B cell (primary cell): ENCODE measurements around the gene RSL1D1. TPM values are rescaled to one million over a fixed set of nuclear protein-coding genes. Genes with fewer than 3 reads are reported as not detected.

Experiments used
- ATAC-seq: fragments of 200-7000 bp; cut with Tn5 transposase; one replicate; pipeline ENCODE4 v1.10.0; 2021; ENCODE audit warnings: low read depth, mild to moderate bottlenecking, moderate number of reproducible peaks, moderate library complexity
- CTCF ChIA-PET: fragments of 350-600 bp; sonication (Branson Sonifier 250); formaldehyde crosslinking; loops from one replicate; lab custom pipeline; 2021; ENCODE audit warnings: antibody characterized with exemption, inconsistent platforms; lab: Charles Lee
- POLR2A ChIA-PET: fragments of 350-600 bp; sonication (Branson Sonifier 250); formaldehyde crosslinking; loops from one replicate; lab custom pipeline; 2021; ENCODE audit warnings: antibody characterized with exemption; lab: Charles Lee
- DNase-seq: peaks from one replicate; pipeline ENCODE4 v3.0.0; 2013
- H2AFZ ChIP-seq: 2 replicates; pipeline ENCODE4 v1.6.1; 2012; ENCODE audit warnings: mild to moderate bottlenecking, low read depth, low read length; ENCODE audit not compliant: insufficient read depth, poor library complexity, severe bottlenecking
- H3K27ac ChIP-seq, 2 donors: 1 replicate in 1 of 2; 2 replicates in 1 of 2; pipeline ENCODE4 v1.5.1; 2012 to 2013; ENCODE audit warnings: low read length in 2 of 2, mild to moderate bottlenecking in 2 of 2, moderate library complexity in 1 of 2
- H3K27me3 ChIP-seq, 4 experiments: fragments of 200-600 bp in 1 of 4; sonication (generic) in 1 of 4; replicated peaks in 1 of 4; 1 replicate in 2 of 4; 2 replicates in 2 of 4; pipeline versions ENCODE4 v1.6.1 to v1.7.0; 2013 to 2016; ENCODE audit warnings: low read length in 3 of 4, mild to moderate bottlenecking in 2 of 4, mixed read lengths in 1 of 4, moderate library complexity in 1 of 4; ENCODE audit not compliant: insufficient read depth in 4 of 4, control insufficient read depth in 3 of 4; ENCODE audit errors: control extremely low read depth in 1 of 4
- H3K36me3 ChIP-seq, 2 experiments: replicated peaks in 1 of 2; 1 replicate in 1 of 2; 2 replicates in 1 of 2; pipeline versions ENCODE4 v1.6.1 to v1.7.1; 2013; ENCODE audit warnings: low read length in 1 of 2; ENCODE audit not compliant: insufficient read depth in 2 of 2, control insufficient read depth in 1 of 2; ENCODE audit errors: control extremely low read depth in 1 of 2, extremely low read depth in 1 of 2
- H3K4me1 ChIP-seq, 2 donors: fragments of 200-600 bp in 1 of 2; sonication (generic) in 1 of 2; 1 replicate in 1 of 2; 2 replicates in 1 of 2; pipeline versions ENCODE4 v1.5.1 to v1.6.1; 2013 to 2017; ENCODE audit warnings: low read length in 2 of 2; ENCODE audit not compliant: control insufficient read depth in 2 of 2, insufficient read depth in 2 of 2
- H3K4me2 ChIP-seq: replicated peaks from 2 replicates; pipeline ENCODE3; 2012; ENCODE audit warnings: mild to moderate bottlenecking, low read depth, low read length; ENCODE audit not compliant: poor library complexity, severe bottlenecking
- H3K4me3 ChIP-seq, 5 experiments: fragments of 200-600 bp in 1 of 5; sonication (generic) in 1 of 5; 1 replicate in 3 of 5; 2 replicates in 2 of 5; pipeline versions ENCODE4 v1.5.1 to v1.7.0; 2011 to 2016; ENCODE audit warnings: low read length in 4 of 5, mild to moderate bottlenecking in 4 of 5, low read depth in 2 of 5, control low read depth in 1 of 5, moderate library complexity in 1 of 5; ENCODE audit not compliant: insufficient read depth in 1 of 5; ENCODE audit errors: control extremely low read depth in 1 of 5, extremely low read depth in 1 of 5
- H3K79me2 ChIP-seq: fragments of 200-600 bp; sonication (generic); one replicate; pipeline ENCODE4 v1.6.0; 2016; ENCODE audit warnings: low read length; ENCODE audit not compliant: control insufficient read depth, insufficient read depth
- H3K9ac ChIP-seq: fragments of 200-600 bp; sonication (generic); 2 replicates; pipeline ENCODE4 v1.6.1; 2017; ENCODE audit warnings: mild to moderate bottlenecking, low read length, moderate library complexity
- H3K9me3 ChIP-seq, 3 donors: one replicate each; pipeline versions ENCODE4 v1.6.1 to v1.7.1; 2013; ENCODE audit warnings: low read length in 2 of 3; ENCODE audit not compliant: control insufficient read depth in 2 of 3, insufficient read depth in 1 of 3; ENCODE audit errors: control extremely low read depth in 1 of 3
- H4K20me1 ChIP-seq: 2 replicates; pipeline ENCODE4 v1.6.0; 2012; ENCODE audit warnings: mild to moderate bottlenecking, low read length; ENCODE audit not compliant: insufficient read depth, control insufficient read depth, poor library complexity, severe bottlenecking
- H3K27ac Mint-ChIP-seq: one replicate; pipeline ENCODE4 v1.8.0; 2021; ENCODE audit warnings: mixed read lengths
- H3K27me3 Mint-ChIP-seq: one replicate; pipeline ENCODE4 v1.8.0; 2021; ENCODE audit warnings: mixed read lengths
- H3K4me1 Mint-ChIP-seq: one replicate; pipeline ENCODE4 v1.8.0; 2021; ENCODE audit warnings: mixed read lengths
- H3K4me3 Mint-ChIP-seq: one replicate; pipeline ENCODE4 v1.8.0; 2021; ENCODE audit warnings: mixed read lengths
- H3K9me3 Mint-ChIP-seq: one replicate; pipeline ENCODE4 v1.8.0; 2022; ENCODE audit warnings: mixed read lengths; ENCODE audit not compliant: insufficient read depth
- EZH2 ChIP-seq: IDR thresholded peaks from 2 replicates; pipeline ENCODE4 v1.6.1; 2012; ENCODE audit warnings: borderline replicate concordance, low read depth, mild to moderate bottlenecking, moderate library complexity, low read length; ENCODE audit not compliant: insufficient read depth, poor library complexity, severe bottlenecking
- WGBS: methylation state at CpG from one replicate; pipeline ENCODE4 v1.1.5; 2013; ENCODE audit warnings: missing lambda C conversion rate; ENCODE audit not compliant: insufficient coverage; 5-methylcytosine and 5-hydroxymethylcytosine counted together
- intact Hi-C: fragments of 100-400 bp; cut with micrococcal nuclease; formaldehyde crosslinking; loops from one replicate; pipeline ENCODE4 v1.10.0; 2022
- polyA plus RNA-seq: library from polyadenylated mRNA; depleted of rRNA; stranded (reverse); fragments of >200 nt; gene quantifications from 2 replicates; pipeline ENCODE4 v1.2.3, GENCODE V29; 2012
- total RNA-seq, 2 donors: library from RNA; stranded (reverse); fragments of 120-200 nt in 1 of 2; gene quantifications; 1 replicate in 1 of 2; 2 replicates in 1 of 2; pipeline versions ENCODE4 v1.2.3 to v1.2.4, GENCODE V29; 2013 to 2022
- TF ChIP-seq, protein P1 (sequence below): fragments of 200-600 bp; IDR thresholded peaks from one replicate; pipeline ENCODE4 v1.8.0; 2022; ENCODE audit warnings: antibody characterized with exemption, mild to moderate bottlenecking

The RSL1D1 gene
- total and polyA plus RNA-seq, 2 donors (not counting 1 experiment from before 2014, with no cell fraction given), result 21.1 to 167 TPM

DNA sequence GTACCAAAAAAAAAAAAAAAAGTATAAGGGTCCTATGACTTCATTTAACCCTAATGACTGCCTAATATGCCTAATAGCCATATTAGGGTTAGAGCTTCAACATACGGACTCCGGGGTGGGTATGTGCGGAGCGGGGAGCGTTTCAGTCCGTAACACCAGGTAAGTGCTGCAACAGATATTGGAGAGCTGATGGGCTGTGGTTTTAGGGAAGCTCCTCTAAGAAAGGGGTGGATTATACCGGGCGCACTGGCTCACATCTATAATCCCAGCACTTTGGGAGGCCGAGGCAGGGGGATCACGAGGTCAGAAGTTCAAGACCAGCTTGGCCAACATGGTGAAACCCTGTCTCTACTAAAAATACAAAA, 52.3 kb downstream of the RSL1D1 start:
- Histone ChIP-seq H3K36me3 (no peaks in the 10 kb centered on the region), H3K4me1 (peaks cover 40 to 43% of the 10 kb centered on the region in 2 donors), H3K27ac (peak overlapping the region; percentile 93 to 96), H3K9ac (no peak overlapping the region), H2AFZ (no peak overlapping the region), H3K27me3 (no peaks in the 10 kb centered on the region), H3K4me3 (peak overlapping the region in 1 of 5 experiments; percentile 87), H4K20me1 (peaks cover 3% of the 10 kb centered on the region), H3K4me2 (peak overlapping the region; percentile 99), H3K79me2 (peaks cover 73% of the 10 kb centered on the region), H3K9me3 (no peaks in the 10 kb centered on the region)
- DNase-seq, result no peak
- WGBS, result 97% methylated on average over 7 of the region's 10 CpGs
- TF ChIP-seq, protein P1, sequence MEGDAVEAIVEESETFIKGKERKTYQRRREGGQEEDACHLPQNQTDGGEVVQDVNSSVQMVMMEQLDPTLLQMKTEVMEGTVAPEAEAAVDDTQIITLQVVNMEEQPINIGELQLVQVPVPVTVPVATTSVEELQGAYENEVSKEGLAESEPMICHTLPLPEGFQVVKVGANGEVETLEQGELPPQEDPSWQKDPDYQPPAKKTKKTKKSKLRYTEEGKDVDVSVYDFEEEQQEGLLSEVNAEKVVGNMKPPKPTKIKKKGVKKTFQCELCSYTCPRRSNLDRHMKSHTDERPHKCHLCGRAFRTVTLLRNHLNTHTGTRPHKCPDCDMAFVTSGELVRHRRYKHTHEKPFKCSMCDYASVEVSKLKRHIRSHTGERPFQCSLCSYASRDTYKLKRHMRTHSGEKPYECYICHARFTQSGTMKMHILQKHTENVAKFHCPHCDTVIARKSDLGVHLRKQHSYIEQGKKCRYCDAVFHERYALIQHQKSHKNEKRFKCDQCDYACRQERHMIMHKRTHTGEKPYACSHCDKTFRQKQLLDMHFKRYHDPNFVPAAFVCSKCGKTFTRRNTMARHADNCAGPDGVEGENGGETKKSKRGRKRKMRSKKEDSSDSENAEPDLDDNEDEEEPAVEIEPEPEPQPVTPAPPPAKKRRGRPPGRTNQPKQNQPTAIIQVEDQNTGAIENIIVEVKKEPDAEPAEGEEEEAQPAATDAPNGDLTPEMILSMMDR, result no peak
- no peak for TF ChIP-seq EZH2
- Mint-ChIP-seq H3K9me3 (no peaks in the 10 kb centered on the region), H3K4me3 (peak overlapping the region; percentile 89), H3K27ac (peak overlapping the region; percentile 98), H3K27me3 (no peaks in the 10 kb centered on the region), H3K4me1 (peaks cover 56% of the 10 kb centered on the region)
- no peak for ATAC-seq
- intact Hi-C loops, result loop anchor here (5.0 kb wide), 2 partner anchors 132 to 217 kb away; partner anchors contain the start of gene SNN
- ChIA-PET POLR2A (interaction anchor here (0.7 to 2.9 kb wide), 8 partner anchors 11 to 831 kb away, joined by 3 to 30 read pairs (median 6); partner anchors contain the start of gene TXNDC11), CTCF (interaction anchor here (0.6 to 6.7 kb wide), 8 partner anchors 11 to 1477 kb away, joined by 3 to 67 read pairs (median 4); partner anchors contain the start of gene TXNDC11)

- POLR2A ChIA-PET, result interaction anchor here (0.5 to 2.9 kb wide), 9 partner anchors 9 to 213 kb away, joined by 3 to 30 read pairs (median 4); partner anchors contain the start of gene TXNDC11
- intact Hi-C loops, result loop anchor here (1.0 to 5.0 kb wide), 8 partner anchors 12 to 216 kb away; partner anchors contain the start of genes RSL1D1, SNN and TXNDC11
- DNase-seq, result no peak
These were observed 53.4 kb downstream of the RSL1D1 start for GRCh38 chr16:11797957-11798299.

More at GRCh38 chr16:11797957-11798299, 53.4 kb downstream of the RSL1D1 start:
- TF ChIP-seq, protein P1, result no peak
- no peak for TF ChIP-seq EZH2
- H3K9me3 Mint-ChIP-seq, result no peaks in the 10 kb centered on the region
- 1% methylated on average over 6 of the region's 7 CpGs for WGBS
- peak overlapping the region; percentile 98 for H3K27ac Mint-ChIP-seq
- Histone ChIP-seq H3K4me2 (peak overlapping the region; percentile 99), H3K9me3 (no peaks in the 10 kb centered on the region), H3K36me3 (no peaks in the 10 kb centered on the region), H3K4me3 (peak overlapping the region; percentile 70 to 99 (median 74)), H3K27ac (peak overlapping the region; percentile 93 to 96), H2AFZ (peak overlapping the region; percentile 85), H3K9ac (peak overlapping the region; percentile 96), H3K27me3 (no peaks in the 10 kb centered on the region), H3K79me2 (peaks cover 77% of the 10 kb centered on the region), H3K4me1 (peaks cover 40 to 43% of the 10 kb centered on the region in 2 donors), H4K20me1 (peaks cover 4% of the 10 kb centered on the region)
- no peak for ATAC-seq
- peak overlapping the region; percentile 89 for H3K4me3 Mint-ChIP-seq
- no peaks in the 10 kb centered on the region for H3K27me3 Mint-ChIP-seq
- peaks cover 62% of the 10 kb centered on the region for H3K4me1 Mint-ChIP-seq
- CTCF ChIA-PET, result interaction anchor here (0.5 to 6.7 kb wide), 16 partner anchors 9 to 834 kb away, joined by 3 to 67 read pairs (median 8); partner anchors contain the start of gene TXNDC11
